Measurements from ENCODE around the gene SLC7A8. TPM values are rescaled to one million over a fixed set of nuclear protein-coding genes. Genes with fewer than 3 reads are reported as not detected.

Gene SLC7A8
- total RNA-seq, 1 experiment from 2014 or later, result 0.90 TPM

GRCh38 chr14:23130871-23131270 lies 52.6 kb downstream of the SLC7A8 start:
- ATAC-seq, result no peak
- ChIA-PET CTCF (interaction anchor here (0.7 kb wide), 1 partner anchor 44 kb away, joined by 3 read pairs; no protein-coding TSS in a partner anchor), POLR2A (no interaction called here)
- no peaks in the 10 kb centered on the region for H3K4me1 ChIP-seq (ENCODE audit: control insufficient read depth, insufficient read depth, low read length)
- in situ Hi-C loops (cut with HindIII; ENCODE audit: low pct_unique_long_range_greater_than_20kb, low sequenced_read_pairs) (no loop called here), intact Hi-C loops (cut with micrococcal nuclease; ENCODE audit: unreplicated experiment) (no loop called here)
- H3K27me3 ChIP-seq (ENCODE audit: control insufficient read depth, insufficient read depth, low read length), result no peaks in the 10 kb centered on the region; the same call in 1 of the 2 replicates
- DNase-seq (ENCODE audit: low read depth, low spot score), result no peak
- no peak overlapping the region for H3K4me3 ChIP-seq (ENCODE audit: low read depth in 2 of 2, low read length in 2 of 2)
- no peaks in the 10 kb centered on the region for H3K9me3 ChIP-seq (ENCODE audit: control insufficient read depth, insufficient read depth, low read depth, low read length)
- TF ChIP-seq, protein P1, sequence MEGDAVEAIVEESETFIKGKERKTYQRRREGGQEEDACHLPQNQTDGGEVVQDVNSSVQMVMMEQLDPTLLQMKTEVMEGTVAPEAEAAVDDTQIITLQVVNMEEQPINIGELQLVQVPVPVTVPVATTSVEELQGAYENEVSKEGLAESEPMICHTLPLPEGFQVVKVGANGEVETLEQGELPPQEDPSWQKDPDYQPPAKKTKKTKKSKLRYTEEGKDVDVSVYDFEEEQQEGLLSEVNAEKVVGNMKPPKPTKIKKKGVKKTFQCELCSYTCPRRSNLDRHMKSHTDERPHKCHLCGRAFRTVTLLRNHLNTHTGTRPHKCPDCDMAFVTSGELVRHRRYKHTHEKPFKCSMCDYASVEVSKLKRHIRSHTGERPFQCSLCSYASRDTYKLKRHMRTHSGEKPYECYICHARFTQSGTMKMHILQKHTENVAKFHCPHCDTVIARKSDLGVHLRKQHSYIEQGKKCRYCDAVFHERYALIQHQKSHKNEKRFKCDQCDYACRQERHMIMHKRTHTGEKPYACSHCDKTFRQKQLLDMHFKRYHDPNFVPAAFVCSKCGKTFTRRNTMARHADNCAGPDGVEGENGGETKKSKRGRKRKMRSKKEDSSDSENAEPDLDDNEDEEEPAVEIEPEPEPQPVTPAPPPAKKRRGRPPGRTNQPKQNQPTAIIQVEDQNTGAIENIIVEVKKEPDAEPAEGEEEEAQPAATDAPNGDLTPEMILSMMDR (IDR thresholded peaks at IDR 0.05), result no peak
- no peak for TF ChIP-seq SIN3A (IDR thresholded peaks at IDR 0.05; ENCODE audit: borderline replicate concordance, insufficient read depth, low read depth, low read length)
- TF ChIP-seq, protein P2, sequence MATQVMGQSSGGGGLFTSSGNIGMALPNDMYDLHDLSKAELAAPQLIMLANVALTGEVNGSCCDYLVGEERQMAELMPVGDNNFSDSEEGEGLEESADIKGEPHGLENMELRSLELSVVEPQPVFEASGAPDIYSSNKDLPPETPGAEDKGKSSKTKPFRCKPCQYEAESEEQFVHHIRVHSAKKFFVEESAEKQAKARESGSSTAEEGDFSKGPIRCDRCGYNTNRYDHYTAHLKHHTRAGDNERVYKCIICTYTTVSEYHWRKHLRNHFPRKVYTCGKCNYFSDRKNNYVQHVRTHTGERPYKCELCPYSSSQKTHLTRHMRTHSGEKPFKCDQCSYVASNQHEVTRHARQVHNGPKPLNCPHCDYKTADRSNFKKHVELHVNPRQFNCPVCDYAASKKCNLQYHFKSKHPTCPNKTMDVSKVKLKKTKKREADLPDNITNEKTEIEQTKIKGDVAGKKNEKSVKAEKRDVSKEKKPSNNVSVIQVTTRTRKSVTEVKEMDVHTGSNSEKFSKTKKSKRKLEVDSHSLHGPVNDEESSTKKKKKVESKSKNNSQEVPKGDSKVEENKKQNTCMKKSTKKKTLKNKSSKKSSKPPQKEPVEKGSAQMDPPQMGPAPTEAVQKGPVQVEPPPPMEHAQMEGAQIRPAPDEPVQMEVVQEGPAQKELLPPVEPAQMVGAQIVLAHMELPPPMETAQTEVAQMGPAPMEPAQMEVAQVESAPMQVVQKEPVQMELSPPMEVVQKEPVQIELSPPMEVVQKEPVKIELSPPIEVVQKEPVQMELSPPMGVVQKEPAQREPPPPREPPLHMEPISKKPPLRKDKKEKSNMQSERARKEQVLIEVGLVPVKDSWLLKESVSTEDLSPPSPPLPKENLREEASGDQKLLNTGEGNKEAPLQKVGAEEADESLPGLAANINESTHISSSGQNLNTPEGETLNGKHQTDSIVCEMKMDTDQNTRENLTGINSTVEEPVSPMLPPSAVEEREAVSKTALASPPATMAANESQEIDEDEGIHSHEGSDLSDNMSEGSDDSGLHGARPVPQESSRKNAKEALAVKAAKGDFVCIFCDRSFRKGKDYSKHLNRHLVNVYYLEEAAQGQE (IDR thresholded peaks at IDR 0.05; ENCODE audit: insufficient read depth in 1 of 2, low read depth in 2 of 2, low read length in 1 of 2), result no peak
- no peak for TF ChIP-seq TCF7L2 (IDR thresholded peaks at IDR 0.05; ENCODE audit: low read depth, low read length)
- no peak for TF ChIP-seq POLR2AphosphoS5 (IDR thresholded peaks at IDR 0.05; ENCODE audit: low read depth, low read length)
- H3K27ac ChIP-seq (ENCODE audit: low read length), result no peak overlapping the region
- no peaks in the 10 kb centered on the region for H3K36me3 ChIP-seq (ENCODE audit: control insufficient read depth, insufficient read depth, low read length)
- no TSS peak for BruUV-seq (replicated peaks)

DNA sequence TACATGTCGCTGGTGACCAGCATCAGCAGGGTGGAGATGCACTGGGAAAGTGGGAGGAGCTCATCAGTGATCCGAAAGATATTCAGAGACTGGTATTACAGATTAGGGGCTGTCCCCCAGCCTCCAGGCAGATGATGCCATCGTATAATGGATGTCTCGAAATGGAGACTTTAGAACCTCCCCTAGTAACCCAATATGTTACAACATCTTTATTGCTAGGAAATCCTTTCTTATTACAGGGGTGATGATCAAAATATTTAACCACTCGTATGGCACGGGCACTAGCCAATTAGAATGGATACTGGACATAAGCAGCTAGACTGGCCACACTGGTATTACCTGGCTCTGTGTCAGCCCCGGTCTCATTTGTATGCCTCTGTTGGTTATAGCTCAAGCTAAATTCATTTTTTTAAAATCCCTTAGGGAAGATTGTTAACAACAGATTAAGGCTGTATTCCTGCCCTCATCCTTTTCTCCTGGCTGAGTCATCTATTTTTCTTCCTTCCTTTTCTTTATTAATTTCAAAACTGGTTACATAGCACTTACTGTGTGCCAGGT lies 53.6 kb downstream of the SLC7A8 start:
- ChIA-PET POLR2A (no interaction called here), CTCF (no interaction called here)
- in situ Hi-C loops (cut with HindIII; ENCODE audit: low pct_unique_long_range_greater_than_20kb, low sequenced_read_pairs) (no loop called here), intact Hi-C loops (cut with micrococcal nuclease; ENCODE audit: unreplicated experiment) (no loop called here)
- no peaks in the 10 kb centered on the region; the same call in 1 of the 2 replicates for H3K27me3 ChIP-seq (ENCODE audit: control insufficient read depth, insufficient read depth, low read length)
- no peaks in the 10 kb centered on the region for H3K36me3 ChIP-seq (ENCODE audit: control insufficient read depth, insufficient read depth, low read length)
- H3K9me3 ChIP-seq (ENCODE audit: control insufficient read depth, insufficient read depth, low read depth, low read length), result no peaks in the 10 kb centered on the region
- H3K4me1 ChIP-seq (ENCODE audit: control insufficient read depth, insufficient read depth, low read length), result no peaks in the 10 kb centered on the region
- TF ChIP-seq POLR2AphosphoS5 (IDR thresholded peaks at IDR 0.05; ENCODE audit: low read depth, low read length) (no peak), TCF7L2 (IDR thresholded peaks at IDR 0.05; ENCODE audit: low read depth, low read length) (no peak), SIN3A (IDR thresholded peaks at IDR 0.05; ENCODE audit: borderline replicate concordance, insufficient read depth, low read depth, low read length) (no peak)
- TF ChIP-seq, protein P1 (IDR thresholded peaks at IDR 0.05), result no peak
- TF ChIP-seq, protein P2 (IDR thresholded peaks at IDR 0.05; ENCODE audit: insufficient read depth in 1 of 2, low read depth in 2 of 2, low read length in 1 of 2), result no peak
- H3K27ac ChIP-seq (ENCODE audit: low read length), result no peak overlapping the region
- DNase-seq (ENCODE audit: low read depth, low spot score) (no peak), ATAC-seq (no peak)
- H3K4me3 ChIP-seq (ENCODE audit: low read depth in 2 of 2, low read length in 2 of 2), result no peak overlapping the region
- BruUV-seq (replicated peaks), result no TSS peak
